Heart left ventricle (tissue), 16 donors: ENCODE measurements around the gene SCGB1D4. TPM values are rescaled to one million over a fixed set of nuclear protein-coding genes. Genes with fewer than 3 reads are reported as not detected.

Experiments used
- ATAC-seq, 4 donors: fragments of 200-7000 bp; cut with Tn5 transposase; one replicate each; pipeline ENCODE4 v1.9.1; 2020 to 2022; ENCODE audit warnings: moderate library complexity in 4 of 4, mild to moderate bottlenecking in 3 of 4, moderate number of reproducible peaks in 1 of 4
- DNase-seq, 5 donors: peaks; one replicate each; pipeline ENCODE4 v3.0.0-alpha.2; 2020
- H3K27ac ChIP-seq, 12 donors: fragments of 200-600 bp; sonication (generic) in 4 of 12; one replicate each; pipeline versions ENCODE4 v1.5.0 to v1.8.0; 2016 to 2022; ENCODE audit warnings: mild to moderate bottlenecking in 2 of 12
- H3K27me3 ChIP-seq, 9 donors: fragments of 200-600 bp; sonication (generic) in 2 of 9; one replicate each; pipeline versions ENCODE4 v1.5.1 to v1.8.0; 2016 to 2022; ENCODE audit warnings: mild to moderate bottlenecking in 3 of 9
- H3K36me3 ChIP-seq, 9 donors: fragments of 200-600 bp; sonication (generic) in 2 of 9; one replicate each; pipeline versions ENCODE4 v1.5.0 to v1.8.0; 2018 to 2022; ENCODE audit warnings: mild to moderate bottlenecking in 2 of 9
- H3K4me1 ChIP-seq, 12 donors: fragments of 200-600 bp; sonication (generic) in 4 of 12; one replicate each; pipeline versions ENCODE4 v1.5.0 to v1.8.0; 2016 to 2022; ENCODE audit warnings: mild to moderate bottlenecking in 3 of 12
- H3K4me3 ChIP-seq, 12 donors: fragments of 200-600 bp; sonication (generic) in 4 of 12; one replicate each; pipeline versions ENCODE4 v1.5.0 to v1.8.0; 2017 to 2022; ENCODE audit warnings: mild to moderate bottlenecking in 9 of 12, moderate library complexity in 4 of 12
- H3K9me3 ChIP-seq, 12 donors: fragments of 200-600 bp; sonication (generic) in 4 of 12; one replicate each; pipeline versions ENCODE4 v1.5.0 to v1.8.0; 2016 to 2022; ENCODE audit warnings: mild to moderate bottlenecking in 1 of 12
- CTCF ChIP-seq, 12 donors: fragments of 200-600 bp; sonication (generic) in 4 of 12; IDR thresholded peaks; one replicate each; pipeline versions ENCODE4 v1.5.0 to v1.8.0; 2018 to 2022; ENCODE audit warnings: antibody characterized with exemption in 12 of 12, mild to moderate bottlenecking in 5 of 12
- POLR2A ChIP-seq, 2 donors: fragments of 450-650 bp; IDR thresholded peaks; one replicate each; pipeline ENCODE4 v1.6.1; 2017; ENCODE audit warnings: antibody characterized with exemption in 2 of 2, mild to moderate bottlenecking in 2 of 2, moderate library complexity in 2 of 2
- WGBS, 4 donors: extraction: QIAGEN DNeasy Blood & Tissue Kit in 2 of 4; methylation state at CpG; one replicate each; pipeline versions ENCODE4 v1.1.5 to v1.1.7; 2013 to 2018; 5-methylcytosine and 5-hydroxymethylcytosine counted together
- intact Hi-C, 10 donors: fragments of 100-400 bp; cut with DNase I; formaldehyde crosslinking; loops; one replicate each; pipeline versions ENCODE4 v1.11.1 to v1.14.2; 2022
- polyA plus RNA-seq, 2 donors: library from polyadenylated mRNA; stranded (reverse); fragments of 200-250 nt; gene quantifications; one replicate each; pipeline ENCODE4 v1.2.3, GENCODE V29; 2013
- total RNA-seq, 9 donors: library from RNA; depleted of rRNA in 2 of 9; stranded (reverse); fragments of >200 nt in 2 of 9; fragmentation: NEBNext Ultra II Directional in 3 of 9; extraction: Animal tissue kit (Norgen Biotek cat#: 25700) in 3 of 9; gene quantifications; one replicate each; pipeline versions ENCODE4 v1.1.0 to v1.2.4, GENCODE V29; 2016 to 2023
- donor health status: ischemic (EF 13 %, LVEDD 7.1; RV severe dilation, severe dysfunction).
- donor health status: healthy with polysubstance abuse.
- donor health status: DM: no; HTN: yes; CAD: no.
- donor health status: DM: no; HTN: no; CAD: no.
- donor health status: ischemic (EF 25% LVEDD 6.9; RV normal size, moderate dysfunction).
- donor health status: ischemic (EF 25% LVEDD 5.7; RV mildly dilated, moderate dysfunction).
- donor health status: healthy.
- donor health status: DM: yes; HTN: yes; CAD: no.
- donor health status: ischemic (EF 35%, LVEDD 5.7; RV mildly dilated, moderate dysfunction).
- donor health status: nonischemic (EF 11% LVEDD 7.7; RV severe dilation, severe dysfunction).
- donor health status: DM: yes; HTN: yes; CAD: no.
- donor health status: PGD.
- donor health status: ischemic (EF 29% LVEDD 5.4; RV normal size, mild dysfunction).
- donor health status: nonischemic (EF 23%, LVEDD 6.1; RV moderate dilation, normal function).

SCGB1D4 gene
- total and polyA plus RNA-seq, 11 donors = not detected

GRCh38 chr11:62273789-62274275 lies 25.0 kb downstream of the SCGB1D4 start:
- ATAC-seq = no peak
- no peaks in the 10 kb centered on the region for H3K9me3 ChIP-seq
- H3K4me3 ChIP-seq = no peak overlapping the region
- intact Hi-C loops = no loop called here
- WGBS, 4 donors = 64 to 78% (median 72%) methylated on average over 7 of the region's 7 CpGs
- DNase-seq = no peak
- no peaks in the 10 kb centered on the region for H3K4me1 ChIP-seq
- peaks cover 0 to 11% (median 0%) of the 10 kb centered on the region in 9 donors for H3K27me3 ChIP-seq
- TF ChIP-seq POLR2A (IDR thresholded peaks at IDR 0.05) (no peak), CTCF (IDR thresholded peaks at IDR 0.05) (no peak)
- no peak overlapping the region for H3K27ac ChIP-seq
- no peaks in the 10 kb centered on the region for H3K36me3 ChIP-seq

- DNase-seq = no peak
- Histone ChIP-seq H3K4me3 (no peak overlapping the region), H3K27ac (no peak overlapping the region), H3K27me3 (peaks cover 0 to 16% (median 0%) of the 10 kb centered on the region in 9 donors), H3K36me3 (no peaks in the 10 kb centered on the region), H3K9me3 (no peaks in the 10 kb centered on the region), H3K4me1 (no peaks in the 10 kb centered on the region)
- intact Hi-C loops = no loop called here
- ATAC-seq = no peak
- WGBS, 4 donors = 57 to 77% (median 66%) methylated on average over 5 of the region's 5 CpGs
- TF ChIP-seq CTCF (IDR thresholded peaks at IDR 0.05) (no peak), POLR2A (IDR thresholded peaks at IDR 0.05) (no peak)
Observed at GRCh38 chr11:62273284-62273683, 25.6 kb downstream of the SCGB1D4 start.

GRCh38 chr11:62269654-62270278 lies 29.1 kb downstream of the SCGB1D4 start, which contains the start of gene SCGB2A2:
SCGB2A2 (plus strand) TSS chr11:62270158; CDS start chr11:62270217, 59 bp downstream.
- Histone ChIP-seq H3K27me3 (peaks cover 0 to 18% (median 0%) of the 10 kb centered on the region in 9 donors), H3K4me1 (no peaks in the 10 kb centered on the region)
- WGBS, 4 donors = 59 to 75% (median 71%) methylated on average over 5 to 10 of the region's 10 CpGs

More at GRCh38 chr11:62269654-62270278, 29.1 kb downstream of the SCGB1D4 start, which contains the start of gene SCGB2A2:
- DNase-seq = no peak
- Histone ChIP-seq H3K9me3 (no peaks in the 10 kb centered on the region), H3K27ac (no peak within 1 kb of the TSS), H3K36me3 (no peaks in the 10 kb centered on the region), H3K4me3 (no peak within 1 kb of the TSS)
- ATAC-seq = no peak
- TF ChIP-seq POLR2A (IDR thresholded peaks at IDR 0.05) (no peak), CTCF (IDR thresholded peaks at IDR 0.05) (peak in 2 of 12 donors; percentile 7 to 9)
- intact Hi-C loops = no loop called here
